ENCODE results near the gene EDDM3A.
A peak's percentile ranks its signal among the peaks of the same experiment; 100 is the strongest.
"Not testable (repeated sequence)": the region's sequence is repeated elsewhere in the genome, so short reads cannot be mapped to it uniquely, and the experiment has no call there.

The EDDM3A gene, protein sequence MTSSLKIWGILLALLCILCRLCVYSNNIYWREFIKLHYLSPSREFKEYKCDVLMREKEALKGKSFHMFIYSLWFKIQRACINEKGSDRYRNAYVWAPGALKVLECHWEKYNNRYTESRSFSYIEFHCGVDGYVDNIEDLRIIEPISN

DNA sequence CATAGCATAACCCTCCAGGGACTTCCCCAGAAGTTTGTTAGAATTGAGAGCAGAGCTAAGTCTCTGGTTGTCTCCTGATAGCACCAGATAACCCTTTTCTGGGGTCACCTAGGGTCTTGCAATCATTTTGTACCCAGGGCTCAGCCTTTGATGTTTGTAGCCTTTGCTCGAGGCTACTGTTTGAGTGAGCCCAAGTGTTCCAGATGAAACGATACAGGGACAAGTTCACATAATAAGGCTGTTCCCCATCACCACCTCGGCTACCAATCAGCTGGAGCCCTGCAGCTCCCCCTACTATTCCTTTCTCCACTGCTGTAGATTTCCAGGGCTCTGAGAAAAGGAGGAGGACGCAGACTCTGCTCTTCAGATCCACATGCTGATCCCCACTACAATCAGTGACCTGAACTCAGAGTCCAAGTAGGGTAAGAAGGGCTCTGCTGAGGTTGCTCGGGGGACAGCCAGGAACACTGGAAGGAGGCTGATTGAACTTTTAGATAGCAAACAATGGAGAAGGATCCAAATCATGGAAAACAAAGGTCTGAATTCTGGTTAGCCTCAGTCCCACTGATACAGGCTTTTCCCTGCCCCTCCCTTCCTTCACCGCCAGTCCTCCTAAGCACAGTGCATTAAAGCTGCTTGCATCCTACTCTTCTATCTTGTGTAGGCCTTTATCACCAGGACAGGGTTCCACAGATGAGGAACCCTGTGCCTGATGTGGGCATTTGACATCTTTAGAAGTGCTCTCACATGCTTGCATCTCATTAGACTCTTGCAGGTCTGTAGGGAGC, at the start of gene EDDM3A:
Gene EDDM3A, plus strand, starts transcription at position 317 of the 788 bp plus-strand sequence. CDS start 1,694 bp downstream, outside the sequence.
- DNase-seq: no peak

DNA sequence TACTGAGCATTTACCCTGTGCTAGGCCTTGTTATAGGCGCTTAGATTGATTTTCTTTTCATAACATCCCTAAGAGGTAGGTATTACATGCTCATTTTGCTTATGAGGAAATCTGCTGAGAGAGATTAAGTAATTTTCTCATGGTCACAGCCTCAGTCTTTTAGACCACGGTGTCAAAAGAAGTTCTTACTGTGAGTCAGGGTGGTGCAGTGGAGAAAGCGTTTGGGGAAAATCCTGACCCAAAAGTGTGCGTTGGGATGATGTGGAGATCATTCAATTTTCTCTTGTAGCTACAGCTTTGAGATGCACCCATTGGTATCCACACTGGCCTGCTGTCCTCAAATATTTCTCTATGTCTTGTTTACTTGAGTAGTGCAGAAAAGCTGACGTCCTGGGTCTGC, 48.9 kb upstream of the EDDM3A start:
- DNase-seq: no peak

DNA sequence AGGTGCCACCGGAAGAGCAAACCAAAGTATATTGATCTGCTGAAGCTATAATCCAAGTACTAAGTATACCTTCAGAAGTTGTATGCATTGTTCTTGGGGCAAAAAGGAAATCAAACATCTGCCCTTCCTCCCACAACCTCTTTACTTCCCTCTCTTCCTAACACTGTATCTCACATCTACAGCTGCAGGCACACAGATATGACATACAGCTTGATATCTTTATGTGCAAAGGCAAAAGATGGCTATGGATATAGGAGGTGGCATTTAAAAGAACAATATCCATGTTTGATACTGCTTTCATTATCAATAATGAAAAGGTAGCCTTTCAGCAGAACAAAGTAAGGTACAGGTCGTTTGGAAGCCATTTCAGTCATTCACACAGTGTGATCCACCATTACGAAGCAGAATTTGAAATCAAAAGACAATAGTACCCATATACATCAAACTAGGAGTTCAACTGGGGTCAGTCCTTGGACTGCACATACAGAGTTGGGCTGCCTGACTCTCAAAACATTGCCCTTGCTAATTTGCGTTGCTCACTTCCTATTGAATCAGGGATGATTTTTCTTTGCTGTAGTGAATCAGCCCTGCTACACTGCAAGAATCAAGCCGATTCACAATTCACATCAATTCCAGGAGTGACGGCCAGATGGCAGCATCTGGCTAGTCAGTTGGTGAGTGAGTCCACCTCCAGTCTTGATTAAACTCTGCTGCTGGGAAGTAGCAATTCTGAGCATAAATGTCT, 48.2 kb upstream of the EDDM3A start:
- DNase-seq: peak; percentile 83

DNA sequence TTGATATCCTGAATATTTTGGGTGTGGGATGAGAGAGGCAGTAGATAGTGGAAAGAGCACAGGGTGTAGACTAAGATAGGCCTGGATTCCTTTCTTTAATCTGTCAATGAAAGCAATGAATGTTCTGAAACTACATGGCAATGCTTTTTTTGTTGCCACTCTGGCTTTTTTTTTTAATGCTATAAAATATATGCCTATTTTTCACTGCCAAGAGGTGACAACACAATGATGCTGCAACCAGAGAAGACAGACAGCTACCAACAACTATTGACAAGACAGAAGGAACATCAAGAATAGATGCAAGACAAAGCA, 47.7 kb upstream of the EDDM3A start:
- no peak for DNase-seq

DNA sequence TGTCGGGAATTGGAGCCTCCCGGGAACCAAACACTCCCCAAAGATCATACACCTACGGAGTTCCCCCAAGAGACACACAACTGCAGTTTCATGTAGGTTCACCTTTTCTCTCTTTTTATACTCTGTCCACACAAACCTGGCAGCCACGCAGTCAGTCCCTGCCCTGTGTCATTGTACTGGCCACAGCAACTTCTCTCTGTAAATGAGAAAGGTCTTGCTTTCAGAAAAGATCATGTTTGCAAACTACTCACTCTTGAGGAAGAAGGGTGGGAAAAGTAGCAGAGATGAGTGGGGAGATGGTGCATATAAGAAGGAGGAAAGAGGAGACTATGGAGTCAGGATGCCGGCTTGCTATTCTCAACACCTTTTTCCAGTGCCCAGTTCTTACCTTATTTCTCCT, 46.8 kb upstream of the EDDM3A start:
- DNase-seq: no peak

DNA sequence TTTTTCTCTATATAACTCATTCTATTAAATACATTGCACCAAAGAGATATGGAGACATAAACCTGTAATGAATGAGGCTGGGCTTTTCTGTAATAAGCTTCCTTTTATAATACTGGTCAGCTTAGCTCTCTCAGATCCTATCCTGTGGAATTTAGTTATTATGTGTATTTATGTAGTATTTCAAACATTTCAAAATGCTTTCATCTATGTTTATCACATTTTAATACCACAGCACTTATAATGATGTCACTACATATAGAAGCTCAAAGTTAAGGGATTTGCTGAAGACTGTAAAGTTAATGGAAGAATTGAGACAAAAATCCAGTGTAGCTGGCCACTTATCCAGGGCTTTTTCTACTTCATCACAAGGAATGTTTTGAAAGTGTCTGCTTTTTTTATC, 45.8 kb upstream of the EDDM3A start:
- DNase-seq: no peak

DNA sequence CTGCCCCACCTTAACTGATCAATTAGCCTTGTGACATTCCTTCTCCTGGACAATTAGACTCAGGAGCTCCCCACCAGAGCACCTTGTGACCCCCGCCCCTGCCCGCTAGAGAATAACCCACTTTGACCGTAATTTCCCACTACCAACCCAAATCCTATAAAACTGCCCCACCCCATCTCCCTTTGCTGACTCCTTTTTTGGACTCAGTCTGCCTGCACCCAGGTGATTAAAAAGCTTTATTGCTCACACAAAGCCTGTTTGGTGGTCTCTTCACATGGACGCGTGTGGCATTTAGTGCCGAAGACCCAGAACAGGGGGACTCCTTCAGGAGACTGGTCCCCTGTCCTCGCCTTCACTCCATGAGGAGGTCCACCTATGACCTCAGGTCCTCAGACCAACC, 44.7 kb upstream of the EDDM3A start:
- not testable (repeated sequence) for DNase-seq

DNA sequence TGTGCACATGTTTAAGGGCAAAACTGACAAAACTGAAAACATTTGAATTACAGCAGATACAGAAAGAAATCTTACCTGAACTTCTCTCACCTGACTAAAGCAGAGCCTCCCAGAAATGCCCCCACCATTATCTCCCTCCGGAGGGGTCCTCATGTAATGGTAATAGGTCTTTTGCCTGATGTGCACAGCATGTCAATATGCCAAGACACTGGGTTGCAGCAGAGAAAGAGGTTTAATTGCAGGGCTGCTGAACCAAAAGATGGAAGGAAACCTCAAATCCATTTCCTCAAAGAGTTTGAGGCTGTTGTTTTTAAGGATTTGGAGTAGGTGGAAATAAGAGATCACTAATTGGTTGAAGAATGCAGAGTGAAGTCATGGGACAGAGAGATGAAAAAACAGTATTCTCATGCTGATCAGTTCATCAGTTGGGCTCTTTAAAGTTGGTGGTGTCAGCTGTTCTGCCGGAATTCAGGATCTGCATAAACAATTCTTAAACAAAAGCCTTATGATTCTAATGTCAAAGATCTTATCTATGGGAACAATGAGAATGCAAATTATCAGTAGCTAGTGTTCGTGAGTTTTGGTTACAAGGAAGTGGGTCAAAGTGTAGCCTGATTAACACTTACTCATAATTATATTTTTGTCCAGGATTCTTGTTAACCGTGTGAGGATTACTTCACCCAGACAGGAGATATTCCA, 38.9 kb upstream of the EDDM3A start:
- no peak for DNase-seq

DNA sequence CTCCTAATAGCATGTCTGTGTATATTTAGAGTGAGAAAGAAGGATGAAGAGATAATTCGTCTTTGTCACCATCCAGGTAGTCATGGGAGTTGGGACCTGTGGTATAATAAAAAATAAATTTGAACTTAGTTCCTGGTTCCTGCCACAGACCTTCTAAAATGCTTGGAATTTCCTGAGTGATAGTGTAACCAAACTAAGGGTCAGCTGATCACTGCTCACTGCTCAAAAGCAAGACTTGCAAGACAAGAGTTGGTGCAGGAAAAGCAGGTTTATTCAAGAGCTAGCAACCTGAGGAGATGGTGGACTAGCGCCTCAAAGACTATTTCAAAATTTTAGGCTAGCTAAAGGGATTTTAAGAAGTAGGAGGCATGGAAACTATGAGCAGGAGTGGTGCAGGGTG, 38.1 kb upstream of the EDDM3A start:
- DNase-seq: no peak

DNA sequence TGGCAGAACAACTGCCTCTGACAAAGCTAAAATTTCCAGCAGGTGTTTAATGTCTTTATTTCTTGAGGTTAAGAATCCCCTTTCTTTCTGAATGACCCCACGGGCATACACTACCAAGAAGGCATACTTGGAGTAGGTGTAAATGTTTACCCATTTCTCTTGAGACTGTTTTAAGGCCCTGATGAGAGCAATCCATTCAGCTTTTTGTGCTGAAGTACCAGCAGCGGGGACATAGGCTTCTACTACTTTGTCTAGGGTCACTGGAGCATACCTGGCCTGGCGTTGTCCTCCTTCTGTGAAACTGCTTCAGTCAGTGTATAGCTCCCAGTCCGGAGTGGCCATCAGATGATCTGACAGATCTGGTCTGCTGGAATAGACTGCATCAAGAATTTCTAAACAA, 34.4 kb upstream of the EDDM3A start:
- DNase-seq: no peak

DNA sequence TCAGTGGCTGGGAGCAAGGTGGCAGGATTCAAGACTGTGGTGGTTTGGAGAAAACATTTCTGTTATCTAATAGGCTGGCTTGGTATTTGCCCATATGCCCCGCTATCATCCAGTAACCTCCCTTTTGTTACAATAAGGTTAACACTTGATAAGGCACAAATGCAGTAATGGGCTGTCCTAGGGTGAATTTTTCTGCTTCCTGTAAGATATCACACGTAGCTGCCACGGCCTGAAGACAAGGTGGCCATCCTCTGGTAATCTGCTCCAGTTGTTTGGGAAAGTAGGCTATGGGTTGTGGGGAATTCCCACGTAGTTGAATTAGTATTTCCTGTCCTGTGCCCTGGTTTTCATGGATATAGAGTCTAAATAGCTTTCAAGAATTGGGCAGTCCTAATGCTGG, 34.0 kb upstream of the EDDM3A start:
- DNase-seq: no peak

DNA sequence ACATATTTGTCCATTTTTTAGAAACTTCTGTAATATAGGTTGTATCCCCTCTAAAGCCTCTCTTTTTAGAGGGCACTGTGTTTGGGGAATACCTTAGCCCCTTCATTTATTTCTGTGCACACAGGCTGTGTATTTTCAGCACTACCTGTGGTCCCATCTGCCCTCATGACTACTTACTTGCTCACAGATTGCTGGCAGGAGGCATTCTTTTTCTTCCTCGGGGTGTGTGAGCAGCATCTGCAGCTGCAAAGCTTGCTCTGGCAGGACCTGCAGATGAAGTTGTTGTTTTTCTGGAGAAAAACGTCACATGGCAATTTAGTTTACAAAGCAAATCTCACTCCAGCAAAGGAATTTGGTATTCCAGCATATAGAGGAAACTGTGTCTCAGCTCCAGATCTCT, 32.8 kb upstream of the EDDM3A start:
- DNase-seq: no peak

DNA sequence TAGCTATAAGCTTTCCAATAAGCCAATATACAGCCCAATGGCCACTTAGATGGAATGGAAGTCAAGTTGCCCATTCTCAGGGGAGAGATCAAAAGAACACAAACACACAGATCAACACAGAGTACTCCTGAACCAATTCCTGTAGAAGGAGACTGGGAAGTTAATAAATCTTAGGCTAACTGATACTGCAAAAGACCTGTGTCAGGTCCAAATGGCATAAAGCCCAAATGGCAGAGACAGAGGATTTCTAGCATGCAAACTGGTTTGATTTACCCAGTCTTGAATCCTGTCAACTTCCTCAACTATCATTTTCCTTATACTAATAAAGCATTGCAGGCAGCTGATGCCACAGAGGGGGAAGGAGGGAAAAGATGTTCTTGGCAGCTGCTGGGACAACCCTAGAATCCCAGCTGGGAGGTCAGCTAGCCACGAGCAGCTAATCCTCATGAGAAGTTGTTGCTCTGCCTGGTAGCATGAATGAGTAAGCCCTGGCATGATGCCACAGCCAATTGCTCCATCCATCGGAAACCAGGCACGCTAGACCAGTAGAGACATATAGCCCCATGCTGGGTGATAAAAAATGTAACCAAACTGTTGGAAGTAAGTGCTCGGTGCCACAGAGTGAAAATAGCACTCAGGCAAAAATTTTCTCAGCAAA, 31.0 kb upstream of the EDDM3A start:
- DNase-seq: no peak

DNA sequence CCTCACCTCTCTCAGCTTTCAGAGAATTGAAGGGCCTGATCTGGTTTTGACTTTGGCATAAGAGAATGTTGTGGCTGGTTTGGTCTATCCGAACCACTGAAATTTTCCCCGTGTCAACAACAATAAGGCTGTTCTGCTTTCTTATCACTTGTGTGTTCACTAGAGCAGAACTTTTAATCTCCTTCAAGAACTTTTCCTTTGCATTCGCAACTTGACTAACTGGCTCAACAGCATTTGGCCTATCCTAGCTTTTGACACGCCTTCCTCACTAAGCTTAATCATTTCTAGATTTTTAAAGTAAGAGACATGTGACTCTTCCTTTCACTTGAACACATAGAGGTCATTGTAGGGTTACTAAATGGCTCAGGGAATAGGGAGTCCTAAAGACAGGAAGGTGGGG, 25.9 kb upstream of the EDDM3A start:
- DNase-seq: peak; percentile 9

DNA sequence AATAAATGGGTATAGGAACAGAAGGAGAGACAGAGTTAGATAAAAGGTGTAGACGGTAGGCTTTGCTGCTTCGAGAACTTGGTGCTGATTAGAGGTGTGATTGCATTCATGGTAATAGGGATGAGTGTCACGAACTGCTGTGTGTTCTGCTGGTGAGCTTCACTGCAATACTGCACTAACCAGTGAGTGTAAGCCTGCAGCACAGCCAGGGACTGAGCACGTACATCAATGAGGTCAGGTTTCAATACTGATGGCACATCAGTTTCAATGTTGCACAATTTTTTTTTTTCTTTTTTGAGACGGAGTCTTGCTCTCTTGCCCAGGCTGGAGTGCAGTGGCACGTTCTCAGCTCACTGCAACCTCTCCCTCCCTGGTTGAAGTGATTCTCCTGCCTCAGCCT, 24.9 kb upstream of the EDDM3A start:
- DNase-seq: no peak

DNA sequence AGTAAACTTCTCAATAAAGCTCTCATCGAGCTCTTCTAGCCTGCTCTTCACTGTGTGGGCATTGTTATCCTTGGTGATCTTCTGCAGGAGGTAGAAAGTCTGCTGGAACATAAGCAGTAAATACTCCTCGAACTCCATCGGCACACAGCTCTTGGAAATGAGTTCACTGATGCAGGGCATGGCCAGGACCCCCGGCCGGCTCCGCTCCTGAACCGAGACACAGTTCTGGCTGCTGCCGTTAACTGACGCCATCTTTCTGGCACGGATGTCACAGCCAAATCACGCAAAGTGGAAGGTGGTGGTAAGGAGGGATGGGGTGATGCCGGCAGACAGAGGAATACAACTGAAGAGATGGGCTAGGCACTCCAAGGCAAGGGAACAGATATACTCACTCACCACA, 23.7 kb upstream of the EDDM3A start:
- no peak for DNase-seq

DNA sequence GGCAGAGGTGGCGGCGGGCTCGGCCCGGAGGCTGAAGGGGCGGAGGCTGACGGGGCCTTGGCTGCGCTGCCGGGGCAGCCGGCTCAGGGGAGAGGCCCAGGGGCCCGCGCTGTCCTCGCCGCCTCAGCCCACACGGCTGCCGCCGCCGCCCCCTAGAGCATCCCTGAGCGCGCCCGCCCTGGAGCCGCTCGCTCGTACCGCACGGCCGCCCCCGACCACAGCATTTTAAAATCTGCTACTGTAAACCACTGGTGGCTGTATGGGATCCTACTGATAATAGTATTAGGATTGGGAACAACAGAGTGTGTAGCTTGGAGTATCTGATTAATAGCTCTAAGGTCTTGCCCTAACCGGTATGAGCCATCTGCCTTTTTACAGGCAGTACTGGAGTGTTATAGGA, 22.2 kb upstream of the EDDM3A start:
- no peak for DNase-seq

DNA sequence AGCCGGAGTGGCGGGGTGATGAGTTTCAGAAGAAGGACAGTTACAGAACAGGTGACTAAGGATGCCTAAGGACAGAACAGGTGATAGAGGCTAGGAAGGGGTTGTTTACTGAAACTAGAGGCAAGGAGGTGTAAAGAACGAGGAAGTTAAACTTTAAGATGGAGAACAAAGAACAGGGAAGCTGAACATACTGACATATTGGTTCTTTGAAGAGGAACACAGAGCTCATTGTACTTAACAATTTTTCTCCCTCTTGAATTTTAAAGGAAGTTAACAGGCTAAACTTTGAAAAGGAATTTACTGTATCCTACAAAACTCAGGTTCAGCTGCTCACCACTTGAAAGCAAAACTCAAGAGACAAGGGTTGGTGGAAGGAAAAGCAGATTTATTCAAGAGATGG, 19.6 kb upstream of the EDDM3A start:
- DNase-seq: not testable (repeated sequence)

DNA sequence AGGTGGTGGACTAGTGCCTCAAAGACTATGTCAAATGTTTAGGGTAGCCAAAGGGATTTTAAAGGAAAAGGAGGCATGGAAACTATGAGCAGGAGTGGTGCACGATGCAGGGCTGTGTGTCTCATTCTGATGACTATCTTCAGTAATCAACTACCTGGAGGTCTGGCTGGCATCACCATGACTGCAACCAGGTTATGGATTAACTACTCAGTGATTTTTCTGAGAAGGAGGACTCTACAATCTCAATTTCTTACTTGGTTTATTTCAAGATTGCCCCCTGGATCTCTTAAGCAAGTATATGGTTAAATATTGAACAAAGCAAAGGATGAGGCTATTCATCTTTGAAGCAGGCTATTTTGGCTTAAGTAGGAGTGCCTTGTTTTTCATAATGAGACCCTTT, 19.2 kb upstream of the EDDM3A start:
- DNase-seq: no peak

DNA sequence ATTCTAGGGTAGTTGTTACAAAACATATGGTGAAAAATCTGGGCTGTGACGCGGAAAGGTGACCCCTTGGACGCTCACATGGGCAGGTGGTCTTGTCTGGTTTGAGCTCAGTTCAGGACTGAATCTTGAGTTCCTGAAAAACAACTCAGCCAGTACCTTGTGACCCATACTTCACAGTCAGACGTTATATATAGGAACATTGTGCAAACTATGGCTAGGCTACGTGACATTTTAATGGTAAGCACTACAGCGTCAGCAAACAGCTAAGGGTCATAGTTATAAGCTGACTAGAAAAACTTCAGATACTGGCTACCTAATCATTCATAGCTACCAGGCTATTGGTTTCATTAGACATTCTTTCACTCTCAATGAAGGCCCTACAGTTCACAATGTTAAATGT, 14.8 kb upstream of the EDDM3A start:
- DNase-seq: no peak

DNA sequence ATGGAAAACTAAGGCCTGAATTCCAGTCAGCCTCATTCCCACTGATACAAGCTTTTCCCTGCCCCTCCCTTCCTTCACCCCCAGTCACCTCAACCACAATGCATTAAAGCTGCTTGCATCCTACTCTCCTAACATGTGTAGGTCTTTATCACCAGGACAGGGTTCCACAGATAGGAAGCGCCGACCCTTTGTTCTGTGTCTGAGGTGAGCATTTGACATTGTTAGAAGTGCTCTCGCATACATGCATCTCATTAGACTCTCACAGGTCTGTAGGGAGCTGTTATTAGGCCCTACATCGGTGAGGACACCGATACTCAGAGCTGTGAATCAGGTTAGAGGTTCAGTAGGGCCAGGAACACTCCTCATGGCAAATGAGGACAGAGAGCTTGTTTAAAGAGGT, 13.2 kb upstream of the EDDM3A start:
- DNase-seq: no peak

DNA sequence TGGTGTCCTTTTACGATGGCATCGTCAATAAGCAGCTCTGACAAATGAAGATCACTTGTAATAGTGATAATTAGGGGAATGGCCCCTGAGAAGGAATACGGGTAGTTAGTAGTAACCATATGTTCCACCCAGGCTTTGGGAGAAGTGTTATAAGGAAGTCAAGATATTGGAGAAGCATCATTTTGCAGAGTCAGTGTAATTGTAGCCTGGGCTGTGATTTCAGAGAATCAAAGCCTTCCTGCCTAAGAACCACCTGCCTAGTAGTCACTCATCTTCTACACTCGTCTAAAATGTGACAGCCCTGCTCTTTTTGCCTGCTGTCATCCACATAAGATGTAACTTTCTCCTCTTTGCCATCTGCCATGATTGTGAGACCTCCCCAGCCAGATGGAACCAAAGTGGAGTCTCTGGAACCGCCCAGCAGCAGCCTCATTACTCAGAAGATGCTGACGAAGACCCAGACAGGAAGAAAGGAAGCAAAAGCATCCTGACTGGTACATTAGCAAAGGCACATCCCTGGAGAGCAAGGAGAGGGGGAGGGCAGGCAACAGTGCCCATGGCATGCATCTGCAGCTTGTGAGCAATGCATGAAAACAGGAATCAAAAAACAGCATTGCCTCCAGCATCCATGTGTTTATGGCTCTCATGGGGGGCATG, 12.6 kb upstream of the EDDM3A start:
- DNase-seq: no peak

Data from activated CD4-positive, alpha-beta T cell treated with anti-CD3 and anti-CD28 coated beads, Interleukin-2, Interleukin-6, amounts not matched to agents 100 ng/mL and 50 ng/mL, durations not matched to agents 16 hours and 8 hours (primary cell).